WI38 (cell line): Measurements from ENCODE around the gene CFAP68.

Source experiments
- H3K4me3 ChIP-seq: 2 replicates; pipeline ENCODE4 v1.5.1; 2011; ENCODE audit warnings: low read depth, mild to moderate bottlenecking, control low read depth, low read length
- CTCF ChIP-seq: IDR thresholded peaks from 2 replicates; pipeline ENCODE4 v1.5.1; 2012; ENCODE audit warnings: low read depth, mild to moderate bottlenecking, control low read depth, low read length

Gene CFAP68

GRCh38 chr11:111911563-111912401 is 32.4 kb downstream of the CFAP68 start, which contains the start of gene CRYAB:
CRYAB (minus strand) TSS chr11:111911770; CDS start chr11:111911724, 46 bp downstream.
- no peak within 1 kb of the TSS for H3K4me3 ChIP-seq
- TF ChIP-seq CTCF: no peak

GRCh38 chr11:111912535-111912934 is 33.2 kb downstream of the CFAP68 start, which contains the start of gene HSPB2:
HSPB2 (plus strand) TSS chr11:111912734; CDS start chr11:111912830, 96 bp downstream.
- no peak for TF ChIP-seq CTCF
- H3K4me3 ChIP-seq: no peak within 1 kb of the TSS

- TF ChIP-seq CTCF: no peak
- no peak overlapping the region for H3K4me3 ChIP-seq
Observed at GRCh38 chr11:111913031-111913861, 33.9 kb downstream of the CFAP68 start.

GRCh38 chr11:111913997-111914396 is 34.7 kb downstream of the CFAP68 start:
- TF ChIP-seq CTCF: no peak
- H3K4me3 ChIP-seq: no peak overlapping the region

- no peak overlapping the region for H3K4me3 ChIP-seq
- no peak for TF ChIP-seq CTCF
Observed at GRCh38 chr11:111916768-111917167, 37.4 kb downstream of the CFAP68 start.

- no peak overlapping the region for H3K4me3 ChIP-seq
- TF ChIP-seq CTCF: no peak
Observed at GRCh38 chr11:111917312-111917711, 38.0 kb downstream of the CFAP68 start.
